NT2/D1 (cell line): ENCODE measurements around the gene TMEM163.

Source experiments
- SUZ12 ChIP-seq: IDR thresholded peaks from 2 replicates; pipeline ENCODE4 v1.6.1; 2011; ENCODE audit not compliant: insufficient read length, insufficient read depth; ENCODE audit errors: extremely low read depth
- YY1 ChIP-seq: IDR thresholded peaks from 2 replicates; pipeline ENCODE4 v1.6.1; 2011; ENCODE audit not compliant: insufficient read length, insufficient read depth
- ZNF274 ChIP-seq: IDR thresholded peaks from 2 replicates; pipeline ENCODE4 v1.6.1; 2011; ENCODE audit warnings: mild to moderate bottlenecking, low read depth, low read length

DNA sequence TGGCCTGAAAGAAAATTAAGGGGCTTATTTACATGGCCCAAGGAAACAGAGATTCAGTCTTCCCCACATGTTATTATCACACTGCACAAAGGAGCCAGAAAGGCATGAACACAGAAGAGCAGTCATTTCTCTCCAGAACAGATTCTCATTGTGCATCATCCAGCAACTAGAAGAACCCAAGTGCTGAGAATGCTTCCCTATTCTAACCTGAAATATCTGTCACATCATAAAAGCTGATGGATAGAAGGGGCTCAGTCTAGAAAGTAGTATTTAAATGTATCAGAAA lies 145.8 kb downstream of the TMEM163 start:
- TF ChIP-seq ZNF274 (no peak), YY1 (no peak), SUZ12 (no peak)
